ENCODE measurements around the gene ACSS3.

DNA sequence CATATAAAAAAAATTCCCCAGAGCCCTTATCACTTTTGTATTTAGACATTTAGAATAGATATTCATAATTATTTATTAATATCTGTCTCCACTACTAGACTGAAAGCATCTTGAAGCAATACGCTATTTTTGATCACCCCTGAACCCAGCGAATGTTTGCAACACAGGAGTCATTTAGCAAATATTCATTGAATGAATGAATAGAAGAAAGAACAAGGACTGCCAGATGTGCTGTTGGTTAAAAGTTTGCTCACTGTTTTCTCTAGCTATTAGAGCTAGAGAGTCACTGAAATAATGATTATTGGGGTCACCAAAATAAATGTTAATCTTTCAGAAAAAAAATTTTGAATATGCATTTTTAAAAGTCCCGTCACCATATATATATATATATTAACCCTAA is 174.3 kb downstream of the ACSS3 start:
- TF ChIP-seq, protein P1, sequence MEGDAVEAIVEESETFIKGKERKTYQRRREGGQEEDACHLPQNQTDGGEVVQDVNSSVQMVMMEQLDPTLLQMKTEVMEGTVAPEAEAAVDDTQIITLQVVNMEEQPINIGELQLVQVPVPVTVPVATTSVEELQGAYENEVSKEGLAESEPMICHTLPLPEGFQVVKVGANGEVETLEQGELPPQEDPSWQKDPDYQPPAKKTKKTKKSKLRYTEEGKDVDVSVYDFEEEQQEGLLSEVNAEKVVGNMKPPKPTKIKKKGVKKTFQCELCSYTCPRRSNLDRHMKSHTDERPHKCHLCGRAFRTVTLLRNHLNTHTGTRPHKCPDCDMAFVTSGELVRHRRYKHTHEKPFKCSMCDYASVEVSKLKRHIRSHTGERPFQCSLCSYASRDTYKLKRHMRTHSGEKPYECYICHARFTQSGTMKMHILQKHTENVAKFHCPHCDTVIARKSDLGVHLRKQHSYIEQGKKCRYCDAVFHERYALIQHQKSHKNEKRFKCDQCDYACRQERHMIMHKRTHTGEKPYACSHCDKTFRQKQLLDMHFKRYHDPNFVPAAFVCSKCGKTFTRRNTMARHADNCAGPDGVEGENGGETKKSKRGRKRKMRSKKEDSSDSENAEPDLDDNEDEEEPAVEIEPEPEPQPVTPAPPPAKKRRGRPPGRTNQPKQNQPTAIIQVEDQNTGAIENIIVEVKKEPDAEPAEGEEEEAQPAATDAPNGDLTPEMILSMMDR (IDR thresholded peaks at IDR 0.05), result no peak
- TF ChIP-seq POLR2A (IDR thresholded peaks at IDR 0.05), result no peak
- no peak for TF ChIP-seq EP300 (IDR thresholded peaks at IDR 0.05)
- TF ChIP-seq POLR2AphosphoS5 (IDR thresholded peaks at IDR 0.05), result no peak
